Measurements from ENCODE around the gene GALNT10.

GALNT10 gene

GRCh38 chr5:154390746-154391359, 200.3 kb downstream of the GALNT10 start:
- H3K9me3 Mint-ChIP-seq: no peaks in the 10 kb centered on the region
- H3K27me3 Mint-ChIP-seq (ENCODE audit: low read depth): peaks cover 4% of the 10 kb centered on the region
- H3K4me3 Mint-ChIP-seq: no peak overlapping the region
- peak overlapping the region in 2 of 3 experiments; percentile 56 to 69 for H3K27ac Mint-ChIP-seq
- peaks cover 9% of the 10 kb centered on the region for H3K4me1 Mint-ChIP-seq
- TF ChIP-seq CTCF (IDR thresholded peaks at IDR 0.05; ENCODE audit: unreplicated experiment in 3 of 3): no peak
- H3K36me3 Mint-ChIP-seq (ENCODE audit: low read depth): peaks cover 30% of the 10 kb centered on the region

GRCh38 chr5:154391788-154392187, 201.3 kb downstream of the GALNT10 start:
- TF ChIP-seq CTCF (IDR thresholded peaks at IDR 0.05; ENCODE audit: unreplicated experiment in 3 of 3): no peak
- H3K4me1 Mint-ChIP-seq: peaks cover 8% of the 10 kb centered on the region
- no peak overlapping the region for H3K27ac Mint-ChIP-seq
- H3K9me3 Mint-ChIP-seq: no peaks in the 10 kb centered on the region
- peaks cover 30% of the 10 kb centered on the region for H3K36me3 Mint-ChIP-seq (ENCODE audit: low read depth)
- peaks cover 4% of the 10 kb centered on the region for H3K27me3 Mint-ChIP-seq (ENCODE audit: low read depth)
- H3K4me3 Mint-ChIP-seq: no peak overlapping the region

- Mint-ChIP-seq H3K4me3 (no peak overlapping the region), H3K36me3 (ENCODE audit: low read depth) (peaks cover 27% of the 10 kb centered on the region), H3K9me3 (no peaks in the 10 kb centered on the region), H3K27me3 (ENCODE audit: low read depth) (peaks cover 4% of the 10 kb centered on the region), H3K27ac (no peak overlapping the region), H3K4me1 (peaks cover 8% of the 10 kb centered on the region)
- TF ChIP-seq CTCF (IDR thresholded peaks at IDR 0.05; ENCODE audit: unreplicated experiment in 3 of 3): no peak
Measured at GRCh38 chr5:154393850-154394249, 203.3 kb downstream of the GALNT10 start.

GRCh38 chr5:154394307-154394706, 203.8 kb downstream of the GALNT10 start:
- peaks cover 4% of the 10 kb centered on the region for H3K27me3 Mint-ChIP-seq (ENCODE audit: low read depth)
- peaks cover 27% of the 10 kb centered on the region for H3K36me3 Mint-ChIP-seq (ENCODE audit: low read depth)
- TF ChIP-seq CTCF (IDR thresholded peaks at IDR 0.05; ENCODE audit: unreplicated experiment in 3 of 3): no peak

GRCh38 chr5:154395407-154396106, 205.0 kb downstream of the GALNT10 start:
- Mint-ChIP-seq H3K27me3 (ENCODE audit: low read depth) (peaks cover 4% of the 10 kb centered on the region), H3K4me1 (no peaks in the 10 kb centered on the region), H3K27ac (no peak overlapping the region)

More at GRCh38 chr5:154394307-154394706, 203.8 kb downstream of the GALNT10 start:
- no peak overlapping the region for H3K4me3 Mint-ChIP-seq
- no peak overlapping the region for H3K27ac Mint-ChIP-seq
- no peaks in the 10 kb centered on the region for H3K9me3 Mint-ChIP-seq
- peaks cover 8% of the 10 kb centered on the region for H3K4me1 Mint-ChIP-seq

More at GRCh38 chr5:154395407-154396106, 205.0 kb downstream of the GALNT10 start:
- Mint-ChIP-seq H3K4me3 (no peak overlapping the region), H3K9me3 (no peaks in the 10 kb centered on the region), H3K36me3 (ENCODE audit: low read depth) (peaks cover 27% of the 10 kb centered on the region)
- TF ChIP-seq CTCF (IDR thresholded peaks at IDR 0.05; ENCODE audit: unreplicated experiment in 3 of 3): no peak
